ENCODE measurements around the gene MDK.

GRCh38 chr11:46345881-46346484 is 35.5 kb upstream of the MDK start:
- no peak for TF ChIP-seq CTCF (IDR thresholded peaks at IDR 0.05)
- TF ChIP-seq PBX3 (IDR thresholded peaks at IDR 0.05) = no peak
- TF ChIP-seq KDM1A (IDR thresholded peaks at IDR 0.05; ENCODE audit: low read depth) = no peak
- no peak for TF ChIP-seq RAD21 (conservative IDR thresholded peaks at IDR 0.05 in 1 of 2, IDR thresholded peaks at IDR 0.05 in 1 of 2)
- TF ChIP-seq HDAC2 (IDR thresholded peaks at IDR 0.05) = no peak
- no peak for TF ChIP-seq POLR2A (IDR thresholded peaks at IDR 0.05; ENCODE audit: low read length)
- no peak for TF ChIP-seq CHD2 (IDR thresholded peaks at IDR 0.05; ENCODE audit: low read length, partially characterized antibody)
- TF ChIP-seq CEBPB (IDR thresholded peaks at IDR 0.05) = no peak

All from A549 (cell line).